Neural cell (in vitro differentiated cells): ENCODE results near the gene ARHGAP10. TPM values are rescaled to one million over a fixed set of nuclear protein-coding genes. Genes with fewer than 3 reads are reported as not detected.

Experiments
- H2AFZ ChIP-seq: fragments of 200-600, 300-800 bp; sonication (generic), shearing (Covaris generic); 2 replicates; pipeline ENCODE4 v1.6.0; 2014; ENCODE audit warnings: low read depth, mild to moderate bottlenecking, antibody characterized with exemption, low read length, moderate library complexity
- H3F3A ChIP-seq: fragments of 200-600 bp; shearing (Covaris generic); 2 replicates; pipeline ENCODE4 v1.6.1; 2016; ENCODE audit warnings: mild to moderate bottlenecking, moderate library complexity, mixed read lengths, antibody characterized with exemption, low read length; ENCODE audit not compliant: insufficient read depth, poor library complexity, severe bottlenecking
- H3K27ac ChIP-seq: fragments of 200-600, 300-800 bp; sonication (generic), shearing (Covaris generic); 2 replicates; pipeline ENCODE4 v1.5.1; 2014; ENCODE audit warnings: mild to moderate bottlenecking, low read length, moderate library complexity
- H3K27me3 ChIP-seq: fragments of 300-800, 200-600 bp; sonication (generic), shearing (Covaris generic); 2 replicates; pipeline ENCODE4 v1.6.0; 2014; ENCODE audit warnings: mild to moderate bottlenecking, low read depth, low read length, moderate library complexity; ENCODE audit not compliant: insufficient read depth
- H3K36me3 ChIP-seq: fragments of 300-800, 200-600 bp; sonication (generic), shearing (Covaris generic); 2 replicates; pipeline ENCODE4 v1.5.1; 2014; ENCODE audit warnings: mild to moderate bottlenecking, antibody characterized with exemption, low read length, moderate library complexity; ENCODE audit not compliant: insufficient read depth
- H3K4me2 ChIP-seq: fragments of 300-800, 200-600 bp; sonication (generic), shearing (Covaris generic); 2 replicates; pipeline ENCODE4 v1.6.0; 2014; ENCODE audit warnings: mild to moderate bottlenecking, low read length
- H3K4me3 ChIP-seq: fragments of 300-800, 200-600 bp; sonication (generic), shearing (Covaris generic); 2 replicates; pipeline ENCODE4 v1.5.1; 2014; ENCODE audit warnings: mild to moderate bottlenecking, low read length, moderate library complexity
- H3K79me2 ChIP-seq: fragments of 200-600 bp; shearing (Covaris generic); replicated peaks from 2 replicates; pipeline ENCODE4 v1.6.0; 2014; ENCODE audit warnings: mild to moderate bottlenecking, low read length, moderate library complexity; ENCODE audit not compliant: insufficient read depth
- H3K9ac ChIP-seq: fragments of 300-800, 200-600 bp; sonication (generic), shearing (Covaris generic); 2 replicates; pipeline ENCODE4 v1.6.1; 2016; ENCODE audit warnings: mild to moderate bottlenecking, low read length, mixed read lengths
- H3K9me2 ChIP-seq: fragments of 200-600 bp; shearing (Covaris generic); 2 replicates; pipeline ENCODE4 v1.6.1; 2016; ENCODE audit warnings: mild to moderate bottlenecking, low read length, mixed read lengths; ENCODE audit not compliant: insufficient read depth
- H3K9me3 ChIP-seq: fragments of 200-600, 300-800 bp; sonication (generic), shearing (Covaris generic); 2 replicates; pipeline ENCODE4 v1.6.1; 2016; ENCODE audit warnings: mild to moderate bottlenecking, mixed run types, low read length, moderate library complexity, mixed read lengths
- H4K20me1 ChIP-seq: fragments of 200-600 bp; shearing (Covaris generic); 2 replicates; pipeline ENCODE4 v1.6.1; 2016; ENCODE audit warnings: mild to moderate bottlenecking, mixed run types; ENCODE audit not compliant: insufficient read depth
- EP300 ChIP-seq: fragments of 450-650 bp; conservative IDR thresholded peaks from 2 replicates; pipeline ENCODE4 v1.6.1; 2014; ENCODE audit warnings: antibody characterized with exemption, mild to moderate bottlenecking, moderate library complexity; ENCODE audit not compliant: poor library complexity, severe bottlenecking
- EZH2 ChIP-seq: fragments of 200-600, 300-800 bp; shearing (Covaris generic), sonication (generic); IDR thresholded peaks from 2 replicates; pipeline ENCODE4 v1.6.1; 2014; ENCODE audit warnings: antibody characterized with exemption, low read length, borderline replicate concordance, mild to moderate bottlenecking; ENCODE audit not compliant: insufficient read depth, poor library complexity, severe bottlenecking
- MXI1 ChIP-seq: fragments of 450-650 bp; conservative IDR thresholded peaks from 2 replicates; pipeline ENCODE4 v1.6.1; 2014; ENCODE audit warnings: antibody characterized with exemption, mild to moderate bottlenecking; ENCODE audit not compliant: poor library complexity, severe bottlenecking
- POLR2AphosphoS5 ChIP-seq: IDR thresholded peaks from 2 replicates; pipeline ENCODE4 v1.6.1; 2012
- RAD21 ChIP-seq: fragments of 450-650 bp; conservative IDR thresholded peaks from 2 replicates; pipeline ENCODE4 v1.6.1; 2014; ENCODE audit warnings: antibody characterized with exemption, mild to moderate bottlenecking, moderate library complexity
- REST ChIP-seq: IDR thresholded peaks from 2 replicates; pipeline ENCODE4 v1.6.1; 2012; ENCODE audit warnings: borderline replicate concordance
- SMC3 ChIP-seq: fragments of 450-650 bp; conservative IDR thresholded peaks from 2 replicates; pipeline ENCODE4 v1.6.1; 2014; ENCODE audit warnings: antibody characterized with exemption, mild to moderate bottlenecking, moderate library complexity; ENCODE audit not compliant: poor library complexity
- TAF1 ChIP-seq: IDR thresholded peaks from 2 replicates; pipeline ENCODE4 v1.6.1; 2012; ENCODE audit warnings: low read depth
- polyA plus RNA-seq: library from polyadenylated mRNA; depleted of rRNA; stranded (reverse); fragments of >200 nt; gene quantifications from 2 replicates; pipeline ENCODE4 v1.2.3, GENCODE V29; 2014
- TF ChIP-seq, protein P1 (sequence below): fragments of 450-650 bp; IDR thresholded peaks from 2 replicates; pipeline ENCODE4 v1.5.1; 2014; ENCODE audit warnings: antibody characterized with exemption, mild to moderate bottlenecking, moderate library complexity; ENCODE audit not compliant: poor library complexity, severe bottlenecking

ARHGAP10 gene
- polyA plus RNA-seq, 1 donor from 2014 or later, result 1.2 TPM

- no peak overlapping the region for H3K4me2 ChIP-seq
- no peak overlapping the region for H3K4me3 ChIP-seq
- no peaks in the 10 kb centered on the region for H3K27me3 ChIP-seq
- H3K36me3 ChIP-seq, result no peaks in the 10 kb centered on the region
- H2AFZ ChIP-seq, result no peak overlapping the region
- H3K9me2 ChIP-seq, result no peaks in the 10 kb centered on the region
- H3K79me2 ChIP-seq, result no peaks in the 10 kb centered on the region
- H3F3A ChIP-seq, result no peaks in the 10 kb centered on the region
- H4K20me1 ChIP-seq, result no peaks in the 10 kb centered on the region
- no peak overlapping the region for H3K27ac ChIP-seq
- H3K9ac ChIP-seq, result no peak overlapping the region
- no peaks in the 10 kb centered on the region for H3K9me3 ChIP-seq
- TF ChIP-seq REST (no peak), RAD21 (no peak), SMC3 (no peak)
- TF ChIP-seq, protein P1, sequence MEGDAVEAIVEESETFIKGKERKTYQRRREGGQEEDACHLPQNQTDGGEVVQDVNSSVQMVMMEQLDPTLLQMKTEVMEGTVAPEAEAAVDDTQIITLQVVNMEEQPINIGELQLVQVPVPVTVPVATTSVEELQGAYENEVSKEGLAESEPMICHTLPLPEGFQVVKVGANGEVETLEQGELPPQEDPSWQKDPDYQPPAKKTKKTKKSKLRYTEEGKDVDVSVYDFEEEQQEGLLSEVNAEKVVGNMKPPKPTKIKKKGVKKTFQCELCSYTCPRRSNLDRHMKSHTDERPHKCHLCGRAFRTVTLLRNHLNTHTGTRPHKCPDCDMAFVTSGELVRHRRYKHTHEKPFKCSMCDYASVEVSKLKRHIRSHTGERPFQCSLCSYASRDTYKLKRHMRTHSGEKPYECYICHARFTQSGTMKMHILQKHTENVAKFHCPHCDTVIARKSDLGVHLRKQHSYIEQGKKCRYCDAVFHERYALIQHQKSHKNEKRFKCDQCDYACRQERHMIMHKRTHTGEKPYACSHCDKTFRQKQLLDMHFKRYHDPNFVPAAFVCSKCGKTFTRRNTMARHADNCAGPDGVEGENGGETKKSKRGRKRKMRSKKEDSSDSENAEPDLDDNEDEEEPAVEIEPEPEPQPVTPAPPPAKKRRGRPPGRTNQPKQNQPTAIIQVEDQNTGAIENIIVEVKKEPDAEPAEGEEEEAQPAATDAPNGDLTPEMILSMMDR, result no peak
These were observed 313.0 kb downstream of the ARHGAP10 start for GRCh38 chr4:148044912-148045352.

- Histone ChIP-seq H3K79me2 (no peaks in the 10 kb centered on the region), H3K27ac (no peak overlapping the region), H3K27me3 (no peaks in the 10 kb centered on the region), H3K9ac (no peak overlapping the region), H3F3A (no peaks in the 10 kb centered on the region), H2AFZ (no peak overlapping the region), H3K4me3 (no peak overlapping the region), H3K4me2 (no peak overlapping the region), H3K9me3 (no peaks in the 10 kb centered on the region), H4K20me1 (no peaks in the 10 kb centered on the region), H3K36me3 (no peaks in the 10 kb centered on the region), H3K9me2 (no peaks in the 10 kb centered on the region)
- no peak for TF ChIP-seq SMC3
- TF ChIP-seq MXI1, result no peak
- TF ChIP-seq RAD21, result no peak
- TF ChIP-seq TAF1, result no peak
- no peak for TF ChIP-seq POLR2AphosphoS5
- no peak for TF ChIP-seq EZH2
- TF ChIP-seq, protein P1, result no peak
- TF ChIP-seq REST, result no peak
- no peak for TF ChIP-seq EP300
These were observed 316.7 kb downstream of the ARHGAP10 start for GRCh38 chr4:148048598-148048997.
